Activated CD4-positive, alpha-beta memory T cell treated with anti-CD3 and anti-CD28 coated beads for 36 hours (primary cell): ENCODE measurements around the gene MT2A. TPM values are rescaled to one million over a fixed set of nuclear protein-coding genes. Genes with fewer than 3 reads are reported as not detected.

Experiments
- CTCF ChIA-PET: fragments of 350-600 bp; sonication (Branson Sonifier 250); formaldehyde crosslinking; loops from one replicate; lab custom pipeline; 2021; ENCODE audit warnings: antibody characterized with exemption, inconsistent platforms; lab: Charles Lee
- POLR2A ChIA-PET: fragments of 350-600 bp; sonication (Branson Sonifier 250); formaldehyde crosslinking; loops from one replicate; lab custom pipeline; 2021; ENCODE audit warnings: antibody characterized with exemption; lab: Charles Lee
- DNase-seq: peaks from one replicate; pipeline ENCODE4 v3.0.0-alpha.2; 2020
- H3K27ac Mint-ChIP-seq: one replicate; pipeline ENCODE4 v1.8.0; 2021; ENCODE audit warnings: mixed read lengths
- H3K27me3 Mint-ChIP-seq: one replicate; pipeline ENCODE4 v1.8.0; 2021; ENCODE audit warnings: mixed read lengths
- H3K36me3 Mint-ChIP-seq: one replicate; pipeline ENCODE4 v1.8.0; 2021; ENCODE audit warnings: mixed read lengths
- H3K4me1 Mint-ChIP-seq: one replicate; pipeline ENCODE4 v1.8.0; 2021; ENCODE audit warnings: low read depth, mixed read lengths
- H3K4me3 Mint-ChIP-seq: one replicate; pipeline ENCODE4 v1.8.0; 2021; ENCODE audit warnings: mild to moderate bottlenecking, mixed read lengths
- H3K9me3 Mint-ChIP-seq: one replicate; pipeline ENCODE4 v1.8.0; 2021; ENCODE audit warnings: mixed read lengths
- intact Hi-C: fragments of 100-400 bp; cut with micrococcal nuclease; formaldehyde crosslinking; loops from one replicate; pipeline ENCODE4 v1.15.1; 2023
- total RNA-seq, 2 experiments: library from RNA; stranded (reverse); gene quantifications; one replicate each; pipeline ENCODE4 v1.2.3, GENCODE V29; 2021

The MT2A gene
- total RNA-seq, 2 experiments from 2014 or later = 102 to 105 TPM

DNA sequence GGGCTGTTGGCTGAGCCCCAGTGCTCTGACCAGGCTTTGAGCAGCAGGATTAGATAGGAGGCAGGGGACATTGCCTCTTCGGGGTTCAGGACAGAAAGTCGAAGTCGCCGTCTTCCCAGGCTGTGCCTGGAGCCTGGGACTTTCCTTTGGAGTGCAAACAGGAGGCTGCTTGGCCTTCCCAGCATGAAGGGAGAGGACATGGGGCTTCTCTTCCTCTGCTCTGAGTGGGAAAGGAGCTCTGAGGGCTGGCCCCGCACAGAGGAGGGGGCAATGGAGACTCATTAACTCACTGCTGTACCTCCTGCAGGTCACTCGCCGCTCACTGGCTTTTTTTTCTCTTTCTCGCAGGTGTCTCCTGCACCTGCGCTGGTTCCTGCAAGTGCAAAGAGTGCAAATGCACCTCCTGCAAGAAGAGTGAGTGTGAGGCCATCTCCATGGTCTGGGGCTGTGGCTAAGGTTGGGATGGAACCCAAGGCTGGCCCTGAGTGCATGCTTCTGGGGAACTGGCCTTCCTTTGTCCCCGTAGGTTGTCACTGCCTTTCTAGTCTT lies 50.0 kb downstream of the MT2A start:
- no peak overlapping the region for H3K27ac Mint-ChIP-seq
- CTCF ChIA-PET = interaction anchor here (0.7 to 1.0 kb wide), 2 partner anchors 43 to 211 kb away, joined by 3 to 5 read pairs; no protein-coding TSS in a partner anchor
- peaks cover under 1% of the 10 kb centered on the region for H3K27me3 Mint-ChIP-seq
- H3K9me3 Mint-ChIP-seq = no peaks in the 10 kb centered on the region
- intact Hi-C loops = loop anchor here (1.0 kb wide), 1 partner anchor 15 kb away; no protein-coding TSS in a partner anchor
- H3K4me3 Mint-ChIP-seq = peak overlapping the region; percentile 94
- POLR2A ChIA-PET = no interaction called here
- no peak for DNase-seq
- no peaks in the 10 kb centered on the region for H3K36me3 Mint-ChIP-seq
- peaks cover 16% of the 10 kb centered on the region for H3K4me1 Mint-ChIP-seq

Other genes starting within 250 kb of the MT2A start
- gene AMFR, start 183.0 kb upstream of the MT2A start, total RNA-seq = 10 to 100 TPM; 42.0 to 45.4 TPM
- gene NUDT21, start 157.3 kb upstream of the MT2A start, total RNA-seq = 100 to 1,000 TPM; 352 to 361 TPM
- gene OGFOD1, start 157.0 kb upstream of the MT2A start, total RNA-seq = 10 to 100 TPM; 63.0 to 66.4 TPM
- 10 to 100 TPM; 21.5 to 22.6 TPM for gene BBS2, start 88.6 kb upstream of the MT2A start, total RNA-seq
- gene MT4, start 43.5 kb upstream of the MT2A start, total RNA-seq = not detected
- 1 to 10 TPM; 3.1 to 3.9 TPM for gene MT3, start 19.1 kb upstream of the MT2A start, total RNA-seq
- 1 to 10 TPM; 4.4 to 4.8 TPM for gene MT1E, start 17.2 kb downstream of the MT2A start, total RNA-seq
- not detected for gene MT1M, start 24.1 kb downstream of the MT2A start, total RNA-seq
- gene MT1A, start 30.1 kb downstream of the MT2A start, total RNA-seq = under 1 TPM in 1 of 2 experiments, not detected in 1; 0.94 TPM
- gene MT1B, start 43.3 kb downstream of the MT2A start, total RNA-seq = not detected
- 1 to 10 TPM; 8.5 to 9.2 TPM for gene MT1F, start 49.4 kb downstream of the MT2A start, total RNA-seq
- gene MT1G, start 59.5 kb downstream of the MT2A start, total RNA-seq = 1 to 10 TPM; 5.0 to 5.8 TPM
- gene MT1H, start 61.2 kb downstream of the MT2A start, total RNA-seq = under 1 TPM in 1 of 2 experiments, not detected in 1; 0.70 TPM
- gene MT1X, start 73.9 kb downstream of the MT2A start, total RNA-seq = 10 to 100 TPM; 31.9 to 38.1 TPM
- gene NUP93, start 121.5 kb downstream of the MT2A start, total RNA-seq = 100 to 1,000 TPM; 131 to 133 TPM